Endothelial cell (in vitro differentiated cells): ENCODE results near the gene ZNF135. TPM values are rescaled to one million over a fixed set of nuclear protein-coding genes. Genes with fewer than 3 reads are reported as not detected.
A peak's percentile ranks its signal among the peaks of the same experiment; 100 is the strongest.

Source experiments
- DNase-seq: peaks from one replicate; pipeline ENCODE4 v3.0.0; 2021; ENCODE audit warnings: low spot score
- H3K27ac Mint-ChIP-seq: one replicate; pipeline ENCODE4 v1.8.0; 2021; ENCODE audit warnings: mixed read lengths, inconsistent platforms; ENCODE audit not compliant: unreplicated experiment
- H3K27me3 Mint-ChIP-seq: one replicate; pipeline ENCODE4 v1.8.0; 2021; ENCODE audit warnings: mild to moderate bottlenecking, moderate library complexity, mixed read lengths, inconsistent platforms; ENCODE audit not compliant: unreplicated experiment
- H3K36me3 Mint-ChIP-seq: one replicate; pipeline ENCODE4 v1.8.0; 2021; ENCODE audit warnings: mild to moderate bottlenecking, low read depth, mixed read lengths, inconsistent platforms; ENCODE audit not compliant: unreplicated experiment
- H3K4me1 Mint-ChIP-seq: one replicate; pipeline ENCODE4 v1.8.0; 2021; ENCODE audit warnings: mild to moderate bottlenecking, mixed read lengths, inconsistent platforms; ENCODE audit not compliant: unreplicated experiment
- H3K4me3 Mint-ChIP-seq: one replicate; pipeline ENCODE4 v1.8.0; 2021; ENCODE audit warnings: mild to moderate bottlenecking, mixed read lengths, inconsistent platforms; ENCODE audit not compliant: unreplicated experiment
- H3K9me3 Mint-ChIP-seq: one replicate; pipeline ENCODE4 v1.8.0; 2021; ENCODE audit warnings: mixed read lengths, inconsistent platforms; ENCODE audit not compliant: unreplicated experiment
- total RNA-seq: library from RNA; stranded (reverse); fragmentation: NEBNext Ultra II Directional; extraction: Animal tissue kit (Norgen Biotek cat#: 25700); gene quantifications from one replicate; pipeline ENCODE4 v1.2.1, GENCODE V29; 2021; ENCODE audit not compliant: unreplicated experiment
- TF ChIP-seq, protein P1 (sequence below): fragments of 200-600 bp; sonication (generic); IDR thresholded peaks from one replicate; pipeline ENCODE4 v1.5.0; 2021; ENCODE audit warnings: antibody characterized with exemption; ENCODE audit not compliant: unreplicated experiment

The ZNF135 gene
- total RNA-seq, 1 donor from 2014 or later: 1.1 TPM

- DNase-seq: peak; percentile 98
- peak within 1 kb of the TSS; percentile 100 for H3K27ac Mint-ChIP-seq
- peaks cover 5% of the 10 kb centered on the region for H3K4me1 Mint-ChIP-seq
- H3K4me3 Mint-ChIP-seq: peak within 1 kb of the TSS; percentile 94
- TF ChIP-seq, protein P1, sequence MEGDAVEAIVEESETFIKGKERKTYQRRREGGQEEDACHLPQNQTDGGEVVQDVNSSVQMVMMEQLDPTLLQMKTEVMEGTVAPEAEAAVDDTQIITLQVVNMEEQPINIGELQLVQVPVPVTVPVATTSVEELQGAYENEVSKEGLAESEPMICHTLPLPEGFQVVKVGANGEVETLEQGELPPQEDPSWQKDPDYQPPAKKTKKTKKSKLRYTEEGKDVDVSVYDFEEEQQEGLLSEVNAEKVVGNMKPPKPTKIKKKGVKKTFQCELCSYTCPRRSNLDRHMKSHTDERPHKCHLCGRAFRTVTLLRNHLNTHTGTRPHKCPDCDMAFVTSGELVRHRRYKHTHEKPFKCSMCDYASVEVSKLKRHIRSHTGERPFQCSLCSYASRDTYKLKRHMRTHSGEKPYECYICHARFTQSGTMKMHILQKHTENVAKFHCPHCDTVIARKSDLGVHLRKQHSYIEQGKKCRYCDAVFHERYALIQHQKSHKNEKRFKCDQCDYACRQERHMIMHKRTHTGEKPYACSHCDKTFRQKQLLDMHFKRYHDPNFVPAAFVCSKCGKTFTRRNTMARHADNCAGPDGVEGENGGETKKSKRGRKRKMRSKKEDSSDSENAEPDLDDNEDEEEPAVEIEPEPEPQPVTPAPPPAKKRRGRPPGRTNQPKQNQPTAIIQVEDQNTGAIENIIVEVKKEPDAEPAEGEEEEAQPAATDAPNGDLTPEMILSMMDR: no peak
- H3K36me3 Mint-ChIP-seq: peaks cover 31% of the 10 kb centered on the region
- H3K27me3 Mint-ChIP-seq: peaks cover 24% of the 10 kb centered on the region
- H3K9me3 Mint-ChIP-seq: peaks cover 23% of the 10 kb centered on the region
These were observed 38.9 kb downstream of the ZNF135 start, which contains the start of gene ZSCAN18 for GRCh38 chr19:58097781-58098681. Gene ZSCAN18 (minus strand): TSS chr19:58098231. CDS start chr19:58090267, 7,964 bp downstream.

DNA sequence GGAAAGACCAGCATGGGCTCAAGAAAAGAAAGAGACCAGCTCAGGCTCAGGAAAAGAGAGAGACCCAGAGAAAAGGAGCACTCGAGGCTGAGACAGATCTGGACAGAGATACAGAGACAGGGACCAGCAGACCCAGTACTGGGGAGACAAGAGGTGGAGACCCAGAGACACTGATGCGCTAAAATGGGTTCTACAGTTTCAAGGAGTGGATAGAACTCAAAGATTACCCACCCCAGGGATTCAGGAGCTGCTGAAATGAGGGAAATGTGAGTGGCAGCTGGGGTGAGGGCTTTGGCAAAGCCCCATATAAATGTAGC lies 39.6 kb downstream of the ZNF135 start:
- TF ChIP-seq, protein P1: no peak
- H3K4me1 Mint-ChIP-seq: peaks cover 5% of the 10 kb centered on the region
- peak overlapping the region; percentile 94 for H3K4me3 Mint-ChIP-seq
- peak overlapping the region; percentile 100 for H3K27ac Mint-ChIP-seq
- H3K9me3 Mint-ChIP-seq: peaks cover 23% of the 10 kb centered on the region
- DNase-seq: no peak
- H3K27me3 Mint-ChIP-seq: peaks cover 23% of the 10 kb centered on the region
- peaks cover 30% of the 10 kb centered on the region for H3K36me3 Mint-ChIP-seq

DNA sequence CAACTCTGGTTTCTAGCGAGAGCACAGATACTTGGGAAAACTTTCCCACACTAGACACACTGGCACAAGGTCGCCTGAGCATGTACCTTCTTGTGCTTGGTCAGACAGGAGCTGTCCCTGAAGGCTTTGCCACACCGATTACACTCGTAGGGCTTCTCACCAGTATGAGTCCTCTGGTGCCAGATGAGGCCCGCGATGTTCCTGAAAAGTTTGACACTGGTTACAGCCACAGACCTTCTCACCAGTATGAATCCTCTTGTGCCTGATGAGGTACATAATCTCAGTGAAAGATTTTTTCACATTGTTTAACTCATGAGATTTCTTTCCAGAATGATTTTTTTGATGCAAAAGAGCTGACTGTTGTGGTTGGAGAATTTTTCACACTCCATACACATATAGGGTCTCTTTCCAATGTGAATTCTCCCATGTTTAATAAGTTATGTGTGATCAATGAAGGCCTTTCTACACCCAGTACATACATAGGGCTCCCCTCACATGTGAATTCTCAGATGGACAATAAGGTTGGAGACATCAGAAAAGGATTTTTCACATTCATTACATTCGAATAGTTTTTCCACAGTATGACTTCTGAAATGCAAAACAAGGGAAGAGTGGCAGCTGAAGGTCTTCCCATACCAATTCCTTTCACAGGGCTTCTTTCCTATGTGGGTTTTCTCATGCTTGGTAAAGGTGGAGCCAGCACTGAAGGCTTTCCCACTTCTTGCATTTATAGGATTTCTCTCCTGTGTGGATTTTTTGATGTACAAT lies 48.9 kb downstream of the ZNF135 start:
- DNase-seq: no peak
- no peak overlapping the region for H3K4me3 Mint-ChIP-seq
- H3K9me3 Mint-ChIP-seq: peaks cover 59% of the 10 kb centered on the region
- no peak overlapping the region for H3K27ac Mint-ChIP-seq
- H3K36me3 Mint-ChIP-seq: peaks cover 34% of the 10 kb centered on the region
- peaks cover 11% of the 10 kb centered on the region for H3K27me3 Mint-ChIP-seq
- H3K4me1 Mint-ChIP-seq: no peaks in the 10 kb centered on the region
- TF ChIP-seq, protein P1: no peak

- H3K27ac Mint-ChIP-seq: no peak overlapping the region
- peaks cover 58% of the 10 kb centered on the region for H3K9me3 Mint-ChIP-seq
- no peak for DNase-seq
- H3K4me3 Mint-ChIP-seq: no peak overlapping the region
- peaks cover 11% of the 10 kb centered on the region for H3K27me3 Mint-ChIP-seq
- H3K4me1 Mint-ChIP-seq: no peaks in the 10 kb centered on the region
- TF ChIP-seq, protein P1: no peak
- peaks cover 33% of the 10 kb centered on the region for H3K36me3 Mint-ChIP-seq
These were observed 49.4 kb downstream of the ZNF135 start for GRCh38 chr19:58108546-58108817.
